Central memory CD8-positive, alpha-beta T cell (primary cell): ENCODE data around the gene IL17RD.

ENCODE experiments used
- ATAC-seq: fragments of 150-1000 bp; cut with Tn5 transposase; replicated peaks from 2 replicates; pipeline ENCODE4 v1.10.0; 2022; ENCODE audit warnings: mild to moderate bottlenecking, moderate FRiP score, moderate number of reproducible peaks; ENCODE audit not compliant: poor library complexity, severe bottlenecking; ENCODE audit errors: extremely low read depth
- DNase-seq, 2 donors: peaks; one replicate each; pipeline ENCODE4 v3.0.0; 2021; ENCODE audit warnings: low spot score in 2 of 2
- H3K27ac Mint-ChIP-seq: one replicate; pipeline ENCODE4 v1.8.0; 2022; ENCODE audit warnings: low read depth, mild to moderate bottlenecking, moderate library complexity, mixed read lengths
- H3K27me3 Mint-ChIP-seq: one replicate; pipeline ENCODE4 v1.8.0; 2022; ENCODE audit warnings: mixed read lengths
- H3K36me3 Mint-ChIP-seq: one replicate; pipeline ENCODE4 v1.8.0; 2022; ENCODE audit warnings: mild to moderate bottlenecking, moderate library complexity, mixed read lengths; ENCODE audit not compliant: insufficient read depth
- H3K4me1 Mint-ChIP-seq: one replicate; pipeline ENCODE4 v1.8.0; 2022; ENCODE audit warnings: mixed read lengths
- H3K4me3 Mint-ChIP-seq: one replicate; pipeline ENCODE4 v1.8.0; 2022; ENCODE audit warnings: mild to moderate bottlenecking, moderate library complexity, mixed read lengths
- H3K9me3 Mint-ChIP-seq: one replicate; pipeline ENCODE4 v1.8.0; 2022; ENCODE audit warnings: mixed read lengths

The IL17RD gene

GRCh38 chr3:57078635-57079473 is 86.3 kb downstream of the IL17RD start:
- H3K4me1 Mint-ChIP-seq, result no peaks in the 10 kb centered on the region
- no peak overlapping the region for H3K27ac Mint-ChIP-seq
- no peaks in the 10 kb centered on the region for H3K36me3 Mint-ChIP-seq
- H3K9me3 Mint-ChIP-seq, result no peaks in the 10 kb centered on the region
- ATAC-seq (peak; percentile 13), DNase-seq (no peak)
- H3K27me3 Mint-ChIP-seq, result peaks cover 64% of the 10 kb centered on the region
- H3K4me3 Mint-ChIP-seq, result peak overlapping the region; percentile 49

DNA sequence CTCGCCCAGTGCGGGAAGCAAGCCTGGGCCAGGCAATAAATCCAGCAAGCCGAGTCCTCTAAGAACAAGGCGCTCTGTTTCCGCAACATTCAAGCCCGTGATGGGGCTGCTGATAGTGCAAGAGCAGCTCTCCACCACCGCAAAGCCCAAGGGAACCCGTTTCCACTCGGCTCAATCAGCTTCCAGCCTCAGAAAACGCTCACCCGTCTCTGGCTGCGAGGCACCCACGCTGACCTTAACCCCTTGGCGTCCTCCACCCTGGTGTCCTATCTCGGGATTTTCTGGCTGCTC is 86.9 kb downstream of the IL17RD start:
- DNase-seq, result no peak
- Mint-ChIP-seq H3K4me1 (no peaks in the 10 kb centered on the region), H3K27ac (no peak overlapping the region)

GRCh38 chr3:57077630-57078343 is 87.4 kb downstream of the IL17RD start:
- no peak for DNase-seq
- H3K4me1 Mint-ChIP-seq, result no peaks in the 10 kb centered on the region
- peaks cover 74% of the 10 kb centered on the region for H3K27me3 Mint-ChIP-seq
- no peaks in the 10 kb centered on the region for H3K36me3 Mint-ChIP-seq
- no peak overlapping the region for H3K27ac Mint-ChIP-seq
- ATAC-seq, result no peak
- no peaks in the 10 kb centered on the region for H3K9me3 Mint-ChIP-seq
- peak overlapping the region; percentile 49 for H3K4me3 Mint-ChIP-seq

More for the DNA sequence above, 86.9 kb downstream of the IL17RD start:
- ATAC-seq, result no peak
- H3K9me3 Mint-ChIP-seq, result no peaks in the 10 kb centered on the region
- H3K4me3 Mint-ChIP-seq, result peak overlapping the region; percentile 49
- H3K36me3 Mint-ChIP-seq, result no peaks in the 10 kb centered on the region
- peaks cover 69% of the 10 kb centered on the region for H3K27me3 Mint-ChIP-seq

GRCh38 chr3:57076422-57076951 is 88.7 kb downstream of the IL17RD start:
- Mint-ChIP-seq H3K27me3 (peaks cover 84% of the 10 kb centered on the region), H3K27ac (no peak overlapping the region), H3K9me3 (no peaks in the 10 kb centered on the region), H3K36me3 (no peaks in the 10 kb centered on the region), H3K4me1 (no peaks in the 10 kb centered on the region), H3K4me3 (no peak overlapping the region)
- DNase-seq, result no peak
- ATAC-seq, result no peak

DNA sequence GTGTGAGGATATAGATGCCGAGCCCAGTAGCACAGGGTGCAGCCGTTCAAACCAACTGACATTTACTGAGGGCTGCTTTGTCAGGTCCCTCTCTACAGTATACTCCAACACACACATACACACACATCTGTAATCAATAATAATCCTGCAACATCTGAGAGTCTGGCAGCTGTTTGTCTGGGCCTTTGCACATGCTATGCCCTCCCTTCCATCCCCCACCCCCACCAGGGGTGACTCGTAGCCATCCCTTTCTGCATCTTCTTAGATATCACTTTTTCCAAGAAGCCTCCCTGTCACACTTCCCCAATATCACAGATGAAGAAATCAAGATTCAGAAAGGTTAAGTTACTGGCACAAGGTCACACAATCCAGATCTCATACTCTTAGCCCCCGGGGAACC is 91.0 kb downstream of the IL17RD start:
- H3K27ac Mint-ChIP-seq, result no peak overlapping the region

DNA sequence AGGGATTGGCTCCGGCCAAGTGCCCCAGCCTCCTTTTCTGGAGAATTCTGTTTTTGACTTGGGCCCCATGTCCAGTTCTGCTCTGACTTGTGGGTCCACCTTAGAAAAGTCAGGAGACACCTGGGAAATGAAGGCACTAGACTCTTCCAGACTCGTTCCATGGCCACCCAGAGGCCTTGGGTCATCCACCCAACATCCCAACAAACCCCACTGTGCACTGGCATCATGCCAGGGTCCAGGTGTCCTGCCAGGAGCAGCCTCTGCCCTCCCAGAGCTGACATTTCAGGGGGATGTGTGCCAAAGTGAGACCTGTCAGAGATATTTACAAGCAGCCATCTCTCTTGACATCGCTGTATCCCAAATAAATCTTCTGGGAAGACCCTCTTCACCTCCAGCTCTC is 91.5 kb downstream of the IL17RD start:
- Mint-ChIP-seq H3K27me3 (peaks cover 70% of the 10 kb centered on the region), H3K36me3 (no peaks in the 10 kb centered on the region), H3K9me3 (no peaks in the 10 kb centered on the region), H3K27ac (no peak overlapping the region), H3K4me3 (no peak overlapping the region), H3K4me1 (no peaks in the 10 kb centered on the region)
- ATAC-seq, result no peak
- no peak for DNase-seq

More for the DNA sequence above, 91.0 kb downstream of the IL17RD start:
- no peaks in the 10 kb centered on the region for H3K4me1 Mint-ChIP-seq
- DNase-seq (no peak), ATAC-seq (no peak)
- H3K36me3 Mint-ChIP-seq, result no peaks in the 10 kb centered on the region
- H3K4me3 Mint-ChIP-seq, result no peak overlapping the region
- peaks cover 70% of the 10 kb centered on the region for H3K27me3 Mint-ChIP-seq
- no peaks in the 10 kb centered on the region for H3K9me3 Mint-ChIP-seq

GRCh38 chr3:57069503-57069902 is 95.7 kb downstream of the IL17RD start:
- no peaks in the 10 kb centered on the region for H3K9me3 Mint-ChIP-seq

GRCh38 chr3:57068437-57069089 is 96.6 kb downstream of the IL17RD start:
- Mint-ChIP-seq H3K27me3 (peaks cover 31% of the 10 kb centered on the region), H3K27ac (no peak overlapping the region), H3K4me3 (no peak overlapping the region), H3K9me3 (no peaks in the 10 kb centered on the region), H3K4me1 (no peaks in the 10 kb centered on the region), H3K36me3 (no peaks in the 10 kb centered on the region)
- no peak for DNase-seq
- ATAC-seq, result no peak

More at GRCh38 chr3:57069503-57069902, 95.7 kb downstream of the IL17RD start:
- Mint-ChIP-seq H3K4me3 (no peak overlapping the region), H3K27me3 (peaks cover 35% of the 10 kb centered on the region), H3K4me1 (no peaks in the 10 kb centered on the region), H3K36me3 (no peaks in the 10 kb centered on the region), H3K27ac (no peak overlapping the region)
- ATAC-seq (no peak), DNase-seq (no peak)

GRCh38 chr3:57066471-57066870 is 98.7 kb downstream of the IL17RD start:
- DNase-seq (no peak), ATAC-seq (no peak)
- no peak overlapping the region for H3K27ac Mint-ChIP-seq
- H3K4me3 Mint-ChIP-seq, result no peak overlapping the region
- no peaks in the 10 kb centered on the region for H3K9me3 Mint-ChIP-seq
- no peaks in the 10 kb centered on the region for H3K4me1 Mint-ChIP-seq
- peaks cover 26% of the 10 kb centered on the region for H3K27me3 Mint-ChIP-seq
- no peaks in the 10 kb centered on the region for H3K36me3 Mint-ChIP-seq

- Mint-ChIP-seq H3K27ac (no peak overlapping the region), H3K4me1 (no peaks in the 10 kb centered on the region), H3K27me3 (peaks cover 24% of the 10 kb centered on the region), H3K9me3 (no peaks in the 10 kb centered on the region), H3K36me3 (no peaks in the 10 kb centered on the region), H3K4me3 (no peak overlapping the region)
- DNase-seq (no peak), ATAC-seq (no peak)
Observed at GRCh38 chr3:57065588-57065987, 99.6 kb downstream of the IL17RD start.

- Mint-ChIP-seq H3K9me3 (no peaks in the 10 kb centered on the region), H3K36me3 (no peaks in the 10 kb centered on the region), H3K4me3 (no peak overlapping the region), H3K27me3 (peaks cover 24% of the 10 kb centered on the region), H3K4me1 (no peaks in the 10 kb centered on the region), H3K27ac (no peak overlapping the region)
- ATAC-seq (no peak), DNase-seq (no peak)
Observed at GRCh38 chr3:57064572-57064971, 100.6 kb downstream of the IL17RD start.

DNA sequence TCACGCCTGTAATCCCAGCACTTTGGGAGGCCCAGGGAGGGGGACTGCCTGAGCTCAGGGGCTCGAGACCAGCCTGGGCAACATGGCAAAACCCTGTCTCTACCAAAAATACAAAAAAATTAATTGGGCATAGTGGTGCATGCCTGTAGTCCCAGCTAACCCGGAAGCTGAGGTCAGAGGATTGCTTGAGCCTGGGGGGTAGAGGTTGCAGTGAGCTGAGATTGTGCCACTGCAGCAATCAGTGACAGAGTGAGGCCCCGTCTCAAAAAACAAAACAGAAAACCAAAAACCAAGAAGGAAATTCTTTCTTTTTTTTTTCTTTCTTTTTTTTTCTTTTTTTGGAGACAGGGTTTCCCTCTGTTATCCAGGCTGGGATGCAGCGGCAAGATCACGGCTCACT is 101.2 kb downstream of the IL17RD start:
- H3K4me3 Mint-ChIP-seq, result no peak overlapping the region
- peaks cover 24% of the 10 kb centered on the region for H3K27me3 Mint-ChIP-seq
- H3K36me3 Mint-ChIP-seq, result no peaks in the 10 kb centered on the region
- no peaks in the 10 kb centered on the region for H3K9me3 Mint-ChIP-seq
- H3K4me1 Mint-ChIP-seq, result no peaks in the 10 kb centered on the region
- H3K27ac Mint-ChIP-seq, result no peak overlapping the region
- DNase-seq, result no peak
- no peak for ATAC-seq
